HG03442 (cell line): ENCODE results near the gene FOXC2.

Experiments
- ATAC-seq: cut with Tn5 transposase; IDR thresholded peaks from one replicate; pipeline ENCODE4 v1.9.1; 2021; ENCODE audit warnings: mild to moderate bottlenecking, moderate library complexity; ENCODE audit not compliant: unreplicated experiment

The FOXC2 gene

DNA sequence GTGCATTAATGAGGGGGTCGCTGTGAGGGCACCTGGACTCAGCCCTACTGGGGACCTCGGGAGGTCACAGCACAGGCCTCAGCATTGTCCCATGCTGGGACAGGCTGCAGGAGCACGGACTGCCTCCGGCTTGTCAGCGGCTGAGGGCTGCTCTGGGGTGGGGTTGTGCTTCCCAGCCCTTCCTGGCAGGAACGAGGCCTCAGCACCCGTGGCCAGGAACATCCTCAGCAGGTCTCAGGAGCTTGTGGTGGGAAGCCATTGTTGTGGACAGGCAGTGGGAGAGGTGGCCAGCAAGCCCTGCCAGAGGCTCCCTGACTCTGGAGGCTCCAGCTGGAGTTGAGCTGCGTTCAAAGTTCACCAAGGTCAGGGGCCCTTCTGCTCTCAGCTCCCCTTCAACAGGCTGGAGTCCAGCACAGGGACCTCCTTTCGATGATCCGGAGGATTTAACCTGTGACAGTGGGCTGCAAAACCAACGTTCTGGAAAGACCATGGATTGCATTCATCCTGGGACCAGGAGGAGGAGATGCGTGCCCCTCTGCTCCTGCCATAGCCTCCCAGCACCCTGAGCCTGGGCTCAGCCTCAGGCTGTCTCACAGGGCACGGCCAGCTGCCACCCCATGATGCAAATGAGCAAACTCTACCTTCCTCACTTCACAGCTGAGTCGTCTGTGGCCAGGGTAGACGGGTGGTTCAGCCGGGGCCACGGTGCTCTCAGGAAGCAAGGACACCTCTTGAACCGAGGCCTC is 44.3 kb downstream of the FOXC2 start:
- ATAC-seq: no peak

DNA sequence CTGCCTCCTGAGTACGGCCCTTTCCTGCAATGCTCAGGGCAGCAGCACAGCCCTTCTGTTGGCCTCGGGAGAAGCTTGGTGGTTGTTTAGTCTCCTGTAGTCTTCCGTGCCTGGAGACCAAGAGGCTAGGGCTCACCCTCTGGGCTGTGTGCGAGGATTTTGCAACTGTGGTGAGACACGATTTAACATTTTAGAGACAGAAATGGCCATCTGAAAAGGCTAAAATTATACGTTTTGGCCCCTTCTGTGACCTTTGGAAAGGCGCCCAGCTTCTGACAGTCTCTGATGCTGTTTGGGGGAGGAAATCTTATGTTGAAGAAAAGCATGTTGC is 44.9 kb downstream of the FOXC2 start:
- no peak for ATAC-seq

DNA sequence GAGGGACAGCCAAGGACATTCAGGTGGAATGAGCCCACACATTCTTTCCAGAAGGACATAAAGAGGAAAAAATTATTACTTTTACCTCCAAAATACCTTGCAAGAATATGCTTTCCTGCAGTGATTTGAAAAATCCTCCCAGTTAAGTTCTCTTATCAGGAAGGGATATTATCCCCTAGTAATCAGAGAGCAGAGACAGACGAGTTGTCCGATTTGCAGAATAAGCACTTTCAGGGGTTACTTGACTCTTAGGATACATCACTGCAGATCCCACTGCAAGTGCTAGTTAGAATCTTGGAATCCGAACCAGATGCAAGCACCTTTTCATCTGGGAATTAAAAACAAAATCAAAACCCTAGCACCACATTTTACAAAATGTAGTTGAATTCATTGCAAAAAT is 45.3 kb downstream of the FOXC2 start:
- no peak for ATAC-seq

DNA sequence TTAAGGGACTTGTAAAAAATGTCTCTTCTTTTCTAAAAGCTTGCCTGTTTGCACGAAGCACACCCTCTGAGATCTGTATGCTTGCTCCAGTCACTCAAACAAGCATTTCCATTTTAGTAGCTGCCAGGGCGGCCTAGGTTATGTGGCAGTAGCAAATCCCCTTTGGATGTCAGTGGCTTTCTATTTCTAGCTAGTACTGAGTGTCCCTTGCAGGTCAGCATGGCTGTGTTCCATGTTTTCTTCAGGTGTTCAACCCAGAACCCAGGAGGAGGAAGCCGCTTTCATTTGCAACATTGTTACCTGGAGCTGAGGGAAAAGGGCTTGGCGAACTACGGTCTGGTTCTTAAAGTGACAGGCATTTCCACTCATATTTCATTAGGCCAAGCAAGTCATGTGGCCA is 48.1 kb downstream of the FOXC2 start:
- ATAC-seq: no peak

DNA sequence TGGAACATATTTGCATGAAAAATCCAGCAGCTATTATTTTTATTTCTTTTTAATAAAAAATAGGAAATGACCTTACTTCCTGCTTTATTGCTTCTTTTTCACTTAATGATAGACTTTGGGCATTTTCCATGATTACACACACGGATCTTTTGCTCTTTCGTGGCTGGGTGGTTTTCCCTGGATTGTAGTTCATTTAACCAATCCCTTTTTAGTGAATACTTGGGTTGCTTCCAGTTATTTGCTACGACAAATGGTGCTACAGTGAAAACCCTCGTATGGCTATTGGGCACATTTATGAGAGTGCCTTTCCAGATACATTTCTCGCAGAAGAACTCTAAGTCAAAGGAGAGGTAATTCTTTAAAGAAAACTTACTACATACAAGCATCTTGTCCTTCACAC is 50.3 kb downstream of the FOXC2 start:
- ATAC-seq: no peak

DNA sequence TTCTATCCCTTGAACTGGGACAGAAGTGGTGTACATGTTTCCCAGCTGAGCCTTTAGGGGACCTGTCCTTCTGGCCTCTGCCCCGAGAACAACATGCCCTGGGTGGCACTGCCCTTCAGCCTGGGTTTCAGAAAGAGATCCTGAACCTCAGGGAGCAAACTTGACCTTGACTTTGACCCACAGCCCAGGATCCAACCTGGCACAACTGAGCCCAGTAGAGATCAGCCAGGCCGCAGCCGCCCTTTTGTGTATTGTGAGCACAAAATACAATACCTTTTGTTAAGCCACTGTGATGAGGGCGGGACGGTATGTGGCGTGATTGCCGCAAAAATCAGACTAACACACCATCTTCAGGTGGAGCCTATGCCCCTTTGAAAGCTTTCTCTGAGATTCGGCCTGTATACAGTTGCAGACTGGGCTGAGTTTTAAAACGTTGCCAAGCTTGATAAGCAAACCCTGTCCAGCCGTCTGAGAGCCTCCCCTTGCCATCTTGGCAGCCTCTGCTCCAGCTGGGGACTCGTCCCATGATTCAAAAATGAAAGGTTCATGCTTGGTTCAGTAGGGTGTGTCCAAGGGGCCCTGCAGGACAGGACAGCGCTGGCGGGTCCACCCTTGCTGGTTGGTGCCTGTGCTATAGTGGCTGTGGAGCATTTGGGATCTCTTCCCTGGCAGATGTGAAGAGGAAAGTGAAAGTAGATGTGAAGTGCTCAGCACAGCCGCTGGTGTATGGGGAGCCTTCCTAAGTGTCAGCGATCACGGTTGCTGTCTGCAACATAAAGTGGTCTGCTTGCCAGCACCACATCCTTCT is 52.0 kb downstream of the FOXC2 start:
- no peak for ATAC-seq
